K562 (cell line): ENCODE results near the gene SPAG7. TPM values are rescaled to one million over a fixed set of nuclear protein-coding genes. Genes with fewer than 3 reads are reported as not detected.
A peak's percentile ranks its signal among the peaks of the same experiment; 100 is the strongest.

ENCODE experiments used
- C11orf30 ChIP-seq: fragments of 450-650 bp; IDR thresholded peaks from 2 replicates; pipeline ENCODE4 v1.6.1; 2016; ENCODE audit warnings: low read depth, mild to moderate bottlenecking
- CCNT2 ChIP-seq: IDR thresholded peaks from 2 replicates; pipeline ENCODE4 v1.6.1; 2011; ENCODE audit warnings: borderline replicate concordance, low read depth, mild to moderate bottlenecking, moderate library complexity, mixed read lengths, low read length; ENCODE audit not compliant: insufficient read length; ENCODE audit errors: extremely low read depth
- EGR1 ChIP-seq: fragments of 450-650 bp; conservative IDR thresholded peaks from 2 replicates; pipeline ENCODE4 v1.6.1; 2017; ENCODE audit warnings: mild to moderate bottlenecking
- ELF4 ChIP-seq: fragments of 450-650 bp; formaldehyde crosslinking; IDR thresholded peaks from 2 replicates; pipeline ENCODE4 v1.4.0; 2022; ENCODE audit warnings: missing genetic modification characterization
- HNRNPL ChIP-seq: fragments of 200-400 bp; formaldehyde crosslinking; IDR thresholded peaks from 2 replicates; pipeline ENCODE4 v1.6.1; 2017; ENCODE audit warnings: low read depth, mild to moderate bottlenecking, low read length
- MCM5 ChIP-seq: fragments of 450-650 bp; IDR thresholded peaks from 2 replicates; pipeline ENCODE4 v1.6.1; 2016; ENCODE audit warnings: low read depth
- MEIS2 ChIP-seq: fragments of 450-650 bp; IDR thresholded peaks from 2 replicates; pipeline ENCODE4 v1.6.1; 2014; ENCODE audit warnings: mild to moderate bottlenecking; ENCODE audit not compliant: partially characterized antibody
- NCOA6 ChIP-seq: fragments of 450-650 bp; IDR thresholded peaks from 2 replicates; pipeline ENCODE4 v1.6.1; 2017; ENCODE audit warnings: mild to moderate bottlenecking
- PHF8 ChIP-seq: fragments of 200-600 bp; sonication (generic); IDR thresholded peaks from 2 replicates; pipeline ENCODE4 v1.6.1; 2012; ENCODE audit warnings: mixed run types, mild to moderate bottlenecking, inconsistent platforms, low read length, moderate library complexity, borderline replicate concordance
- POLR2G ChIP-seq: fragments of 200-400 bp; formaldehyde crosslinking; IDR thresholded peaks from 2 replicates; pipeline ENCODE4 v1.6.1; 2017; ENCODE audit warnings: low read depth, mild to moderate bottlenecking, antibody characterized with exemption, low read length, moderate library complexity
- RAD51 ChIP-seq: fragments of 450-650 bp; IDR thresholded peaks from 2 replicates; pipeline ENCODE4 v1.7.1; 2016; ENCODE audit warnings: low read depth, mild to moderate bottlenecking, borderline replicate concordance
- RUNX1 ChIP-seq: sonication (generic); IDR thresholded peaks from 2 replicates; pipeline ENCODE4 v1.6.1; 2016; ENCODE audit warnings: antibody characterized with exemption, low read depth
- SIN3A ChIP-seq, 2 experiments: fragments of 150-350 bp in 1 of 2; IDR thresholded peaks; 2 replicates each; pipeline ENCODE4 v1.6.1; 2011 to 2016; ENCODE audit warnings: borderline replicate concordance in 2 of 2, low read depth in 2 of 2, low read length in 2 of 2, mild to moderate bottlenecking in 2 of 2, moderate library complexity in 2 of 2; ENCODE audit not compliant: control insufficient read depth in 1 of 2
- SREBF1 ChIP-seq: fragments of 150-350 bp; IDR thresholded peaks from 2 replicates; pipeline ENCODE4 v1.6.1; 2014; ENCODE audit warnings: antibody characterized with exemption, low read depth, low read length, borderline replicate concordance
- ZBTB17 ChIP-seq: fragments of 450-650 bp; formaldehyde crosslinking; IDR thresholded peaks from 2 replicates; pipeline ENCODE4 v1.4.0; 2020; ENCODE audit warnings: mild to moderate bottlenecking
- ZKSCAN1 ChIP-seq: fragments of 150-350 bp; IDR thresholded peaks from 2 replicates; pipeline ENCODE4 v1.6.1; 2016; ENCODE audit warnings: low read depth, low read length
- ZNF121 ChIP-seq: sonication (generic); formaldehyde crosslinking; conservative IDR thresholded peaks from 2 replicates; pipeline ENCODE4 v1.8.0; 2022; ENCODE audit warnings: missing genetic modification reagents
- ZNF583 ChIP-seq: fragments of 250-450 bp; sonication (Bioruptor Pico); IDR thresholded peaks from 2 replicates; pipeline ENCODE4 v1.4.0; 2020
- polyA plus RNA-seq, 8 experiments: library from polyadenylated mRNA; depleted of rRNA in 4 of 8; stranded (reverse) in 5 of 8; unstranded in 3 of 8; fragments of >200 nt; fragmentation: Nextera tagmentation in 2 of 8; fragmentation: Illumina TruSeq in 1 of 8; extraction: Ambion mirVana in 2 of 8; extraction: Trizol in 1 of 8; gene quantifications; 2 replicates each; pipeline versions ENCODE4 v1.2.1 to v1.2.3, GENCODE V29; 2011 to 2014; ENCODE audit warnings: inconsistent platforms in 1 of 8, missing spikeins in 1 of 8
- total RNA-seq, 7 experiments: library from RNA; depleted of rRNA in 6 of 7; stranded (reverse); fragments of >200 nt in 6 of 7; fragmentation: Illumina TruSeq in 2 of 7; extraction: Trizol in 2 of 7; gene quantifications; 2 replicates each; pipeline versions ENCODE4 v1.2.1 to v1.2.3, GENCODE V29; 2011 to 2021; ENCODE audit warnings: low replicate concordance in 1 of 7
- TF ChIP-seq, protein P1 (sequence below): fragments of 450-650 bp; formaldehyde crosslinking; IDR thresholded peaks from 2 replicates; pipeline ENCODE4 v1.4.0; 2020; ENCODE audit warnings: mild to moderate bottlenecking, moderate library complexity
- TF ChIP-seq, protein P2 (sequence below): fragments of 450-650 bp; formaldehyde crosslinking; IDR thresholded peaks from 2 replicates; pipeline ENCODE4 v1.4.0; 2022; ENCODE audit warnings: missing genetic modification characterization
- TF ChIP-seq, protein P3 (sequence below), 2 experiments: IDR thresholded peaks; 2 replicates each; pipeline ENCODE4 v1.6.1; 2011; ENCODE audit warnings: borderline replicate concordance in 1 of 2, control low read depth in 1 of 2, low read depth in 1 of 2, low read length in 1 of 2, mild to moderate bottlenecking in 1 of 2, mixed read lengths in 1 of 2, moderate library complexity in 1 of 2; ENCODE audit not compliant: insufficient read depth in 1 of 2, insufficient read length in 1 of 2, poor library complexity in 1 of 2, severe bottlenecking in 1 of 2; ENCODE audit errors: extremely low read depth in 1 of 2
- TF ChIP-seq, protein P4 (sequence below): fragments of 450-650 bp; formaldehyde crosslinking; conservative IDR thresholded peaks from 2 replicates; pipeline ENCODE4 v1.4.0; 2022; ENCODE audit warnings: mild to moderate bottlenecking, missing genetic modification characterization
- TF ChIP-seq, protein P5 (sequence below): fragments of 450-650 bp; formaldehyde crosslinking; IDR thresholded peaks from 2 replicates; pipeline ENCODE4 v1.4.0; 2022; ENCODE audit warnings: missing genetic modification characterization

SPAG7 gene
- total and polyA plus RNA-seq, 9 of the 15 experiments (the other 6 are each of a cell fraction or from before 2014, with no cell fraction given) = 5.6 to 53.5 (median 36.3) TPM

DNA sequence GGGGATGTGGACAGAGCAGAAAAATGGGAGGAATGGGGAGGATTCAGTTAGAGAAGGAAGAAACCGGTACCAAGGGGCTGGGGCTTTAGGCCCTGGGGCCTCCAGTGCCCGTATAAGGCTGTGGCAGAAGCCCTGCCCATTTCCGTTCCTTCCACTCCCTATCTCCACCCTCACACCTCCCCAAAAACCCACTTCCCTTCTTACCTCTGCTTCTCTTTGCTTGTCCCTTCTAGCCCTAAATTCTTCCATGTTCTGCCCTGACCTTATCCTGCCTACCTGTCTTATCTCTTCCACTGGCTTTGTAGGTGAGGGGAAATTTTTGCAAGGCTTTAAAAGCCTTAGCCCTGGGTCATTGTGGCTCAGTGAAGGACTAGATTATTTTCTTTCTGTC lies 23.5 kb downstream of the SPAG7 start (continued):
- TF ChIP-seq HNRNPL = 0 out of 2 replicates have a peak, but pooled peaks have one; percentile 41
- TF ChIP-seq, protein P1, sequence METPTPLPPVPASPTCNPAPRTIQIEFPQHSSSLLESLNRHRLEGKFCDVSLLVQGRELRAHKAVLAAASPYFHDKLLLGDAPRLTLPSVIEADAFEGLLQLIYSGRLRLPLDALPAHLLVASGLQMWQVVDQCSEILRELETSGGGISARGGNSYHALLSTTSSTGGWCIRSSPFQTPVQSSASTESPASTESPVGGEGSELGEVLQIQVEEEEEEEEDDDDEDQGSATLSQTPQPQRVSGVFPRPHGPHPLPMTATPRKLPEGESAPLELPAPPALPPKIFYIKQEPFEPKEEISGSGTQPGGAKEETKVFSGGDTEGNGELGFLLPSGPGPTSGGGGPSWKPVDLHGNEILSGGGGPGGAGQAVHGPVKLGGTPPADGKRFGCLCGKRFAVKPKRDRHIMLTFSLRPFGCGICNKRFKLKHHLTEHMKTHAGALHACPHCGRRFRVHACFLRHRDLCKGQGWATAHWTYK = 0 out of 2 replicates have a peak, but pooled peaks have one; percentile 50
- no peak for TF ChIP-seq SREBF1
- TF ChIP-seq, protein P2, sequence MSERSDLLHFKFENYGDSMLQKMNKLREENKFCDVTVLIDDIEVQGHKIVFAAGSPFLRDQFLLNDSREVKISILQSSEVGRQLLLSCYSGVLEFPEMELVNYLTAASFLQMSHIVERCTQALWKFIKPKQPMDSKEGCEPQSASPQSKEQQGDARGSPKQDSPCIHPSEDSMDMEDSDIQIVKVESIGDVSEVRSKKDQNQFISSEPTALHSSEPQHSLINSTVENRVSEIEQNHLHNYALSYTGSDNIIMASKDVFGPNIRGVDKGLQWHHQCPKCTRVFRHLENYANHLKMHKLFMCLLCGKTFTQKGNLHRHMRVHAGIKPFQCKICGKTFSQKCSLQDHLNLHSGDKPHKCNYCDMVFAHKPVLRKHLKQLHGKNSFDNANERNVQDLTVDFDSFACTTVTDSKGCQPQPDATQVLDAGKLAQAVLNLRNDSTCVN (CRISPR knock-in tag) = peak; percentile 82; the same call in 1 of the 2 replicates
- no peak for TF ChIP-seq RUNX1
- TF ChIP-seq PHF8 = no peak
- TF ChIP-seq, protein P3, sequence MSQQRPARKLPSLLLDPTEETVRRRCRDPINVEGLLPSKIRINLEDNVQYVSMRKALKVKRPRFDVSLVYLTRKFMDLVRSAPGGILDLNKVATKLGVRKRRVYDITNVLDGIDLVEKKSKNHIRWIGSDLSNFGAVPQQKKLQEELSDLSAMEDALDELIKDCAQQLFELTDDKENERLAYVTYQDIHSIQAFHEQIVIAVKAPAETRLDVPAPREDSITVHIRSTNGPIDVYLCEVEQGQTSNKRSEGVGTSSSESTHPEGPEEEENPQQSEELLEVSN (IDR thresholded peaks at IDR 0.05; ENCODE audit: borderline replicate concordance in 1 of 2, extremely low read depth in 1 of 2, insufficient read depth in 1 of 2, insufficient read length in 1 of 2, low read depth in 1 of 2, low read length in 1 of 2, poor library complexity in 1 of 2, severe bottlenecking in 1 of 2) = no peak
- TF ChIP-seq CCNT2 = no peak
- peak; percentile 43; the same call in 1 of the 2 replicates for TF ChIP-seq ELF4
- no peak for TF ChIP-seq ZNF121 (CRISPR knock-in tag)
- no peak for TF ChIP-seq RAD51
- no peak for TF ChIP-seq EGR1
- no peak for TF ChIP-seq C11orf30
- TF ChIP-seq, protein P4, sequence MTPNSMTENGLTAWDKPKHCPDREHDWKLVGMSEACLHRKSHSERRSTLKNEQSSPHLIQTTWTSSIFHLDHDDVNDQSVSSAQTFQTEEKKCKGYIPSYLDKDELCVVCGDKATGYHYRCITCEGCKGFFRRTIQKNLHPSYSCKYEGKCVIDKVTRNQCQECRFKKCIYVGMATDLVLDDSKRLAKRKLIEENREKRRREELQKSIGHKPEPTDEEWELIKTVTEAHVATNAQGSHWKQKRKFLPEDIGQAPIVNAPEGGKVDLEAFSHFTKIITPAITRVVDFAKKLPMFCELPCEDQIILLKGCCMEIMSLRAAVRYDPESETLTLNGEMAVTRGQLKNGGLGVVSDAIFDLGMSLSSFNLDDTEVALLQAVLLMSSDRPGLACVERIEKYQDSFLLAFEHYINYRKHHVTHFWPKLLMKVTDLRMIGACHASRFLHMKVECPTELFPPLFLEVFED (CRISPR knock-in tag) = peak; percentile 89; the same call in 1 of the 2 replicates
- TF ChIP-seq MEIS2 = no peak
- TF ChIP-seq ZKSCAN1 = no peak
- no peak for TF ChIP-seq ZNF583 (CRISPR knock-in tag)
- TF ChIP-seq SIN3A (IDR thresholded peaks at IDR 0.05; ENCODE audit: borderline replicate concordance in 2 of 2, control insufficient read depth in 1 of 2, low read depth in 2 of 2, low read length in 2 of 2) = 0 out of 4 replicates have a peak, but pooled peaks of 1 of the 2 experiments have one; percentile 8
- peak; percentile 33; the same call in 1 of the 2 replicates for TF ChIP-seq ZBTB17
- TF ChIP-seq MCM5 = no peak
- TF ChIP-seq NCOA6 = no peak
- TF ChIP-seq, protein P5, sequence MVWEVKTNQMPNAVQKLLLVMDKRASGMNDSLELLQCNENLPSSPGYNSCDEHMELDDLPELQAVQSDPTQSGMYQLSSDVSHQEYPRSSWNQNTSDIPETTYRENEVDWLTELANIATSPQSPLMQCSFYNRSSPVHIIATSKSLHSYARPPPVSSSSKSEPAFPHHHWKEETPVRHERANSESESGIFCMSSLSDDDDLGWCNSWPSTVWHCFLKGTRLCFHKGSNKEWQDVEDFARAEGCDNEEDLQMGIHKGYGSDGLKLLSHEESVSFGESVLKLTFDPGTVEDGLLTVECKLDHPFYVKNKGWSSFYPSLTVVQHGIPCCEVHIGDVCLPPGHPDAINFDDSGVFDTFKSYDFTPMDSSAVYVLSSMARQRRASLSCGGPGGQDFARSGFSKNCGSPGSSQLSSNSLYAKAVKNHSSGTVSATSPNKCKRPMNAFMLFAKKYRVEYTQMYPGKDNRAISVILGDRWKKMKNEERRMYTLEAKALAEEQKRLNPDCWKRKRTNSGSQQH = peak; percentile 65; the same call in 1 of the 2 replicates
- peak; percentile 53; the same call in 1 of the 2 replicates for TF ChIP-seq POLR2G
